GM23338 (cell line): Measurements from ENCODE around the gene EIF4G3. TPM values are rescaled to one million over a fixed set of nuclear protein-coding genes. Genes with fewer than 3 reads are reported as not detected.

Source experiments
- ATAC-seq: fragments of 200-7000 bp; cut with Tn5 transposase; 3 replicates; pipeline ENCODE4 v1.9.1; 2020
- DNase-seq: peaks from one replicate; pipeline ENCODE4 v3.0.0-alpha.2; 2015; ENCODE audit warnings: low spot score
- H2AFZ ChIP-seq: fragments of 200-600 bp; sonication (generic); 2 replicates; pipeline ENCODE4 v1.8.0; 2016; ENCODE audit warnings: antibody characterized with exemption, mild to moderate bottlenecking, moderate library complexity
- H3F3A ChIP-seq: fragments of 200-600 bp; sonication (generic); replicated peaks from 2 replicates; pipeline ENCODE4 v1.8.0; 2017; ENCODE audit warnings: antibody characterized with exemption, mixed run types, low read depth
- H3K27ac ChIP-seq: fragments of 200-600 bp; sonication (generic); 2 replicates; pipeline ENCODE4 v1.6.1; 2016; ENCODE audit warnings: low read depth
- H3K27me3 ChIP-seq: fragments of 200-600 bp; sonication (generic); 2 replicates; pipeline ENCODE4 v1.8.0; 2016; ENCODE audit warnings: mild to moderate bottlenecking, mixed run types, moderate library complexity; ENCODE audit not compliant: insufficient read depth
- H3K36me3 ChIP-seq: fragments of 200-600 bp; sonication (generic); 2 replicates; pipeline ENCODE4 v1.8.0; 2016; ENCODE audit warnings: mild to moderate bottlenecking; ENCODE audit not compliant: insufficient read depth
- H3K4me1 ChIP-seq: fragments of 200-600 bp; sonication (generic); 2 replicates; pipeline ENCODE4 v1.8.0; 2016; ENCODE audit warnings: mild to moderate bottlenecking, moderate library complexity; ENCODE audit not compliant: insufficient read depth
- H3K4me2 ChIP-seq: fragments of 200-600 bp; sonication (generic); 2 replicates; pipeline ENCODE4 v1.7.1; 2017; ENCODE audit warnings: mixed run types
- H3K4me3 ChIP-seq: fragments of 200-600 bp; sonication (generic); 2 replicates; pipeline ENCODE4 v1.6.1; 2016; ENCODE audit warnings: mixed run types
- H3K79me2 ChIP-seq: fragments of 200-600 bp; sonication (generic); replicated peaks from 2 replicates; pipeline ENCODE4 v1.8.0; 2017; ENCODE audit warnings: mild to moderate bottlenecking; ENCODE audit not compliant: insufficient read depth
- H3K9me2 ChIP-seq: fragments of 200-600 bp; sonication (generic); 2 replicates; pipeline ENCODE4 v1.8.0; 2017; ENCODE audit not compliant: insufficient read depth
- H4K20me1 ChIP-seq: fragments of 200-600 bp; sonication (generic); replicated peaks from 2 replicates; pipeline ENCODE4 v1.8.0; 2017; ENCODE audit warnings: mild to moderate bottlenecking; ENCODE audit not compliant: insufficient read depth
- H3K27ac Mint-ChIP-seq: 2 replicates; pipeline ENCODE4 v1.8.0; 2020; ENCODE audit warnings: inconsistent platforms, mild to moderate bottlenecking, moderate library complexity, mixed read lengths
- H3K27me3 Mint-ChIP-seq: 3 replicates; pipeline ENCODE4 v1.8.0; 2022; ENCODE audit warnings: low read depth, mild to moderate bottlenecking, moderate library complexity, mixed read lengths, inconsistent platforms; ENCODE audit not compliant: insufficient read depth, poor library complexity
- H3K36me3 Mint-ChIP-seq: 3 replicates; pipeline ENCODE4 v1.8.0; 2021; ENCODE audit warnings: low read depth, mild to moderate bottlenecking, inconsistent platforms, moderate library complexity, mixed read lengths
- H3K4me1 Mint-ChIP-seq: 3 replicates; pipeline ENCODE4 v1.8.0; 2020; ENCODE audit warnings: mild to moderate bottlenecking, inconsistent platforms, mixed read lengths
- H3K4me3 Mint-ChIP-seq: 3 replicates; pipeline ENCODE4 v1.8.0; 2021; ENCODE audit warnings: moderate library complexity, mild to moderate bottlenecking, inconsistent platforms, mixed read lengths
- H3K9me3 Mint-ChIP-seq: 3 replicates; pipeline ENCODE4 v1.8.0; 2020; ENCODE audit warnings: moderate library complexity, mild to moderate bottlenecking, inconsistent platforms, mixed read lengths
- CREB1 ChIP-seq: fragments of 250-450 bp; sonication (Bioruptor Pico); IDR thresholded peaks from 2 replicates; pipeline ENCODE4 v1.5.0; 2020; ENCODE audit warnings: low read depth, mild to moderate bottlenecking, moderate library complexity
- EZH2 ChIP-seq: fragments of 200-600 bp; sonication (generic); IDR thresholded peaks from one replicate; pipeline ENCODE4 v1.8.0; 2017; ENCODE audit warnings: antibody characterized with exemption, mild to moderate bottlenecking, low read depth; ENCODE audit not compliant: unreplicated experiment
- EZH2phosphoT487 ChIP-seq: fragments of 200-600 bp; sonication (generic); IDR thresholded peaks from one replicate; pipeline ENCODE4 v1.8.1; 2018; ENCODE audit warnings: antibody characterized with exemption; ENCODE audit not compliant: unreplicated experiment
- POLR2AphosphoS5 ChIP-seq: IDR thresholded peaks from 2 replicates; pipeline ENCODE4 v1.6.1; 2016; ENCODE audit warnings: antibody characterized with exemption, low read depth
- STAT1 ChIP-seq: IDR thresholded peaks from one replicate; pipeline ENCODE4 v1.6.1; 2016; ENCODE audit warnings: antibody characterized with exemption; ENCODE audit not compliant: unreplicated experiment
- ZNF114 ChIP-seq: fragments of 250-450 bp; sonication (Bioruptor Pico); IDR thresholded peaks from 2 replicates; pipeline ENCODE4 v1.5.0; 2020; ENCODE audit warnings: mild to moderate bottlenecking, moderate library complexity
- ZNF331 ChIP-seq: fragments of 250-450 bp; sonication (Bioruptor Pico); IDR thresholded peaks from 2 replicates; pipeline ENCODE4 v1.5.0; 2020; ENCODE audit warnings: low read depth, mild to moderate bottlenecking, moderate library complexity
- polyA plus RNA-seq: library from polyadenylated mRNA; unstranded; fragments of >200 nt; fragmentation: Nextera tagmentation; extraction: Ambion mirVana; gene quantifications from 2 replicates; pipeline ENCODE4 v1.2.1, GENCODE V29; 2016
- total RNA-seq: library from RNA; depleted of rRNA; stranded (reverse); fragments of >200 nt; shearing (Covaris generic); gene quantifications from 2 replicates; pipeline ENCODE4 v1.2.3, GENCODE V29; 2014
- TF ChIP-seq, protein P1 (sequence below): fragments of 250-450 bp; sonication (Bioruptor Pico); IDR thresholded peaks from 2 replicates; pipeline ENCODE4 v1.5.0; 2020; ENCODE audit warnings: mild to moderate bottlenecking, moderate library complexity
- TF ChIP-seq, protein P2 (sequence below): IDR thresholded peaks from 2 replicates; pipeline ENCODE4 v1.6.1; 2016; ENCODE audit warnings: antibody characterized with exemption

EIF4G3 gene
- total and polyA plus RNA-seq, 2 experiments from 2014 or later: 37.9 to 68.1 TPM

DNA sequence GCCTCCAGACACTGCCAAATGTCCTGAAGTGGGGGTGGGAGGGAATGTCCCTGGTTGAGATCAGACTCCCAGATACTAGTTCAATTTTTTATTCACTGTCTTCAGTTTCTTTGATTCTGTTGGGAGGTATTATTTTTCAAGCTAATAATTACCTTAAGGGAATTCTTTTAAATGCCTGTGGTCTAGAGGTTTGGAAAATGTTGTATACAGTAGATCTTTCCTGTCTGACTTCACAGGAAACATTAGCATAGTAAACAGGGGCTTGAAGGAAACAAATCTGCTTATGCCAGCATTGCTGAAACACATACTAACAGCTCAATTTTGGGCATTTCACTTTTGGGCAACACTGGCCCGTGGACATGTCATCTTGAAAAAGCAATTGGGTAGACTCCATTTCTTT lies 305.3 kb downstream of the EIF4G3 start (continued):
- TF ChIP-seq, protein P1, sequence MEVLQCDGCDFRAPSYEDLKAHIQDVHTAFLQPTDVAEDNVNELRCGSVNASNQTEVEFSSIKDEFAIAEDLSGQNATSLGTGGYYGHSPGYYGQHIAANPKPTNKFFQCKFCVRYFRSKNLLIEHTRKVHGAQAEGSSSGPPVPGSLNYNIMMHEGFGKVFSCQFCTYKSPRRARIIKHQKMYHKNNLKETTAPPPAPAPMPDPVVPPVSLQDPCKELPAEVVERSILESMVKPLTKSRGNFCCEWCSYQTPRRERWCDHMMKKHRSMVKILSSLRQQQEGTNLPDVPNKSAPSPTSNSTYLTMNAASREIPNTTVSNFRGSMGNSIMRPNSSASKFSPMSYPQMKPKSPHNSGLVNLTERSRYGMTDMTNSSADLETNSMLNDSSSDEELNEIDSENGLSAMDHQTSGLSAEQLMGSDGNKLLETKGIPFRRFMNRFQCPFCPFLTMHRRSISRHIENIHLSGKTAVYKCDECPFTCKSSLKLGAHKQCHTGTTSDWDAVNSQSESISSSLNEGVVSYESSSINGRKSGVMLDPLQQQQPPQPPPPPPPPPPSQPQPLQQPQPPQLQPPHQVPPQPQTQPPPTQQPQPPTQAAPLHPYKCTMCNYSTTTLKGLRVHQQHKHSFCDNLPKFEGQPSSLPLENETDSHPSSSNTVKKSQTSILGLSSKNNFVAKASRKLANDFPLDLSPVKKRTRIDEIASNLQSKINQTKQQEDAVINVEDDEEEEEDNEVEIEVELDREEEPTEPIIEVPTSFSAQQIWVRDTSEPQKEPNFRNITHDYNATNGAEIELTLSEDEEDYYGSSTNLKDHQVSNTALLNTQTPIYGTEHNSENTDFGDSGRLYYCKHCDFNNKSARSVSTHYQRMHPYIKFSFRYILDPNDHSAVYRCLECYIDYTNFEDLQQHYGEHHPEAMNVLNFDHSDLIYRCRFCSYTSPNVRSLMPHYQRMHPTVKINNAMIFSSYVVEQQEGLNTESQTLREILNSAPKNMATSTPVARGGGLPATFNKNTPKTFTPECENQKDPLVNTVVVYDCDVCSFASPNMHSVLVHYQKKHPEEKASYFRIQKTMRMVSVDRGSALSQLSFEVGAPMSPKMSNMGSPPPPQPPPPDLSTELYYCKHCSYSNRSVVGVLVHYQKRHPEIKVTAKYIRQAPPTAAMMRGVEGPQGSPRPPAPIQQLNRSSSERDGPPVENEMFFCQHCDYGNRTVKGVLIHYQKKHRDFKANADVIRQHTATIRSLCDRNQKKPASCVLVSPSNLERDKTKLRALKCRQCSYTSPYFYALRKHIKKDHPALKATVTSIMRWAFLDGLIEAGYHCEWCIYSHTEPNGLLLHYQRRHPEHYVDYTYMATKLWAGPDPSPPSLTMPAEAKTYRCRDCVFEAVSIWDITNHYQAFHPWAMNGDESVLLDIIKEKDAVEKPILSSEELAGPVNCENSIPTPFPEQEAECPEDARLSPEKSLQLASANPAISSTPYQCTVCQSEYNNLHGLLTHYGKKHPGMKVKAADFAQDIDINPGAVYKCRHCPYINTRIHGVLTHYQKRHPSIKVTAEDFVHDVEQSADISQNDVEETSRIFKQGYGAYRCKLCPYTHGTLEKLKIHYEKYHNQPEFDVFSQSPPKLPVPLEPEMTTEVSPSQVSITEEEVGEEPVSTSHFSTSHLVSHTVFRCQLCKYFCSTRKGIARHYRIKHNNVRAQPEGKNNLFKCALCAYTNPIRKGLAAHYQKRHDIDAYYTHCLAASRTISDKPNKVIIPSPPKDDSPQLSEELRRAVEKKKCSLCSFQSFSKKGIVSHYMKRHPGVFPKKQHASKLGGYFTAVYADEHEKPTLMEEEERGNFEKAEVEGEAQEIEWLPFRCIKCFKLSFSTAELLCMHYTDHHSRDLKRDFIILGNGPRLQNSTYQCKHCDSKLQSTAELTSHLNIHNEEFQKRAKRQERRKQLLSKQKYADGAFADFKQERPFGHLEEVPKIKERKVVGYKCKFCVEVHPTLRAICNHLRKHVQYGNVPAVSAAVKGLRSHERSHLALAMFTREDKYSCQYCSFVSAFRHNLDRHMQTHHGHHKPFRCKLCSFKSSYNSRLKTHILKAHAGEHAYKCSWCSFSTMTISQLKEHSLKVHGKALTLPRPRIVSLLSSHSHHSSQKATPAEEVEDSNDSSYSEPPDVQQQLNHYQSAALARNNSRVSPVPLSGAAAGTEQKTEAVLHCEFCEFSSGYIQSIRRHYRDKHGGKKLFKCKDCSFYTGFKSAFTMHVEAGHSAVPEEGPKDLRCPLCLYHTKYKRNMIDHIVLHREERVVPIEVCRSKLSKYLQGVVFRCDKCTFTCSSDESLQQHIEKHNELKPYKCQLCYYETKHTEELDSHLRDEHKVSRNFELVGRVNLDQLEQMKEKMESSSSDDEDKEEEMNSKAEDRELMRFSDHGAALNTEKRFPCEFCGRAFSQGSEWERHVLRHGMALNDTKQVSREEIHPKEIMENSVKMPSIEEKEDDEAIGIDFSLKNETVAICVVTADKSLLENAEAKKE: no peak
- TF ChIP-seq ZNF114 (CRISPR knock-in tag) (no peak), EZH2 (no peak), EZH2phosphoT487 (no peak), POLR2AphosphoS5 (no peak)
- TF ChIP-seq, protein P2, sequence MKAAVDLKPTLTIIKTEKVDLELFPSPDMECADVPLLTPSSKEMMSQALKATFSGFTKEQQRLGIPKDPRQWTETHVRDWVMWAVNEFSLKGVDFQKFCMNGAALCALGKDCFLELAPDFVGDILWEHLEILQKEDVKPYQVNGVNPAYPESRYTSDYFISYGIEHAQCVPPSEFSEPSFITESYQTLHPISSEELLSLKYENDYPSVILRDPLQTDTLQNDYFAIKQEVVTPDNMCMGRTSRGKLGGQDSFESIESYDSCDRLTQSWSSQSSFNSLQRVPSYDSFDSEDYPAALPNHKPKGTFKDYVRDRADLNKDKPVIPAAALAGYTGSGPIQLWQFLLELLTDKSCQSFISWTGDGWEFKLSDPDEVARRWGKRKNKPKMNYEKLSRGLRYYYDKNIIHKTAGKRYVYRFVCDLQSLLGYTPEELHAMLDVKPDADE: no peak

DNA sequence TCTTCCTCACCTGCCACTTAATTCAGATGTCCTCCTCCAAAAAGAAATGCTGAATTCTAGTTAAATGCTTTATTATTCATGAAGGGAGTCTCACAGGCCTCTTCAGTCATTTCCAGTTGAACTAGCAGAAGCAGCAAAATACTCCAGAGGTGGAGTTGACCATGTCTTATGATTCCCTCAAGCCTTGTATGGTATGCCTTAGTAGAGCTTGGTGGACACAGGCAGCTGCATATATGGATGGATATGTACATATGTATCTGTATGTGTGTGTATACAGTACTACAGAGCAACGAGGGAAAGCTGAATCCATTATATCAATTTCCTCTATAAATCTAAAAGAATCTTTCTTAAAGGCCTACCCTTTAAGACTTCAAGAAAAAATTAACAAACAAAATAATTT lies 306.0 kb downstream of the EIF4G3 start:
- no peak overlapping the region for H3K27ac ChIP-seq
- Mint-ChIP-seq H3K27me3 (peaks cover 3% of the 10 kb centered on the region), H3K27ac (no peak overlapping the region), H3K4me1 (no peaks in the 10 kb centered on the region), H3K9me3 (no peaks in the 10 kb centered on the region), H3K36me3 (peaks cover 5% of the 10 kb centered on the region; the same call in 1 of the 3 replicates), H3K4me3 (no peak overlapping the region)
- H3K36me3 ChIP-seq: no peaks in the 10 kb centered on the region
- H3K9me2 ChIP-seq: no peaks in the 10 kb centered on the region
- no peak overlapping the region for H2AFZ ChIP-seq
- DNase-seq (no peak), ATAC-seq (no peak)
- no peaks in the 10 kb centered on the region for H3K79me2 ChIP-seq
- H4K20me1 ChIP-seq: no peaks in the 10 kb centered on the region
- no peaks in the 10 kb centered on the region for H3K4me1 ChIP-seq
- H3K4me3 ChIP-seq: no peak overlapping the region
- no peak overlapping the region for H3K4me2 ChIP-seq
- H3F3A ChIP-seq: no peaks in the 10 kb centered on the region
- H3K27me3 ChIP-seq: no peaks in the 10 kb centered on the region
- TF ChIP-seq CREB1 (CRISPR knock-in tag): no peak
- TF ChIP-seq, protein P1: no peak
- TF ChIP-seq ZNF114 (CRISPR knock-in tag): no peak
- TF ChIP-seq EZH2phosphoT487: no peak
- TF ChIP-seq ZNF331: no peak
- no peak for TF ChIP-seq STAT1
- no peak for TF ChIP-seq POLR2AphosphoS5
